PC-9 (cell line): Measurements from ENCODE around the gene PAK4. TPM values are rescaled to one million over a fixed set of nuclear protein-coding genes. Genes with fewer than 3 reads are reported as not detected.

ENCODE experiments used
- BruUV-seq: library from RNA; stranded (reverse); fragments of 400-500 nt; replicated peaks from 2 replicates; lab custom pipeline; 2021; lab: Mats Ljungman, UMichigan
- CTCF ChIA-PET: fragments of 300-600 bp; sonication (Branson Sonifier 250); formaldehyde crosslinking; loops from one replicate; lab custom pipeline; 2022; ENCODE audit warnings: antibody characterized with exemption; lab: Charles Lee
- POLR2A ChIA-PET: fragments of 300-600 bp; sonication (Branson Sonifier 250); formaldehyde crosslinking; loops from one replicate; lab custom pipeline; 2022; ENCODE audit warnings: antibody characterized with exemption; ENCODE audit not compliant: unreplicated experiment; lab: Charles Lee
- DNase-seq, 2 experiments: peaks; one replicate each; pipeline versions ENCODE4 v3.0.0 to v3.0.0-alpha.2; 2015 to 2022; ENCODE audit warnings: mixed read lengths in 1 of 2
- H2AFZ ChIP-seq: fragments of 200-600 bp; sonication (generic); 2 replicates; pipeline ENCODE4 v1.8.1; 2017; ENCODE audit warnings: antibody characterized with exemption
- H3F3A ChIP-seq: fragments of 200-600 bp; sonication (generic); 2 replicates; pipeline ENCODE4 v1.8.1; 2017; ENCODE audit warnings: antibody characterized with exemption, mild to moderate bottlenecking, low read depth; ENCODE audit not compliant: insufficient read depth
- H3K27ac ChIP-seq: fragments of 200-600 bp; sonication (generic); 2 replicates; pipeline ENCODE4 v1.6.1; 2016; ENCODE audit warnings: mixed run types
- H3K27me3 ChIP-seq: fragments of 200-600 bp; sonication (generic); 2 replicates; pipeline ENCODE4 v1.6.1; 2016; ENCODE audit warnings: low read depth, mixed run types; ENCODE audit not compliant: insufficient read depth
- H3K36me3 ChIP-seq: fragments of 200-600 bp; sonication (generic); 2 replicates; pipeline ENCODE4 v1.6.1; 2016; ENCODE audit warnings: low read depth, mixed run types
- H3K4me1 ChIP-seq: fragments of 200-600 bp; sonication (generic); replicated peaks from 2 replicates; pipeline ENCODE4 v1.6.1; 2016; ENCODE audit warnings: mixed run types; ENCODE audit not compliant: insufficient read depth
- H3K4me2 ChIP-seq: fragments of 200-600 bp; sonication (generic); 2 replicates; pipeline ENCODE4 v1.6.1; 2017; ENCODE audit warnings: mixed run types
- H3K4me3 ChIP-seq: fragments of 200-600 bp; sonication (generic); 2 replicates; pipeline ENCODE4 v1.6.1; 2016; ENCODE audit warnings: mixed run types
- H3K79me2 ChIP-seq: fragments of 200-600 bp; sonication (generic); 2 replicates; pipeline ENCODE4 v1.6.1; 2017; ENCODE audit warnings: low read depth, mixed run types
- H3K9me2 ChIP-seq: fragments of 200-600 bp; sonication (generic); 2 replicates; pipeline ENCODE4 v1.8.1; 2017; ENCODE audit warnings: mild to moderate bottlenecking; ENCODE audit not compliant: insufficient read depth
- H3K9me3 ChIP-seq: fragments of 200-600 bp; sonication (generic); 2 replicates; pipeline ENCODE4 v1.8.1; 2016; ENCODE audit warnings: low read depth; ENCODE audit not compliant: insufficient read depth
- H4K20me1 ChIP-seq: fragments of 200-600 bp; sonication (generic); 2 replicates; pipeline ENCODE4 v1.8.1; 2017; ENCODE audit not compliant: insufficient read depth
- EZH2 ChIP-seq: fragments of 200-600 bp; sonication (generic); IDR thresholded peaks from 2 replicates; pipeline ENCODE4 v1.8.0; 2017; ENCODE audit warnings: antibody characterized with exemption, low read depth
- intact Hi-C: fragments of 100-400 bp; cut with micrococcal nuclease; formaldehyde crosslinking; loops from one replicate; pipeline ENCODE4 v1.10.0; 2022; ENCODE audit not compliant: unreplicated experiment
- total RNA-seq: library from RNA; stranded (reverse); gene quantifications from 2 replicates; pipeline ENCODE4 v1.2.3, GENCODE V29; 2021
- TF ChIP-seq, protein P1 (sequence below): fragments of 200-600 bp; sonication (generic); conservative IDR thresholded peaks from 2 replicates; pipeline ENCODE4 v1.6.1; 2017; ENCODE audit warnings: mixed run types, antibody characterized with exemption, mild to moderate bottlenecking, moderate library complexity

The PAK4 gene
- total RNA-seq, 1 experiment from 2014 or later, result 77.8 TPM

- no peak overlapping the region for H2AFZ ChIP-seq
- ChIA-PET POLR2A (no interaction called here), CTCF (no interaction called here)
- H3K4me1 ChIP-seq, result peaks cover 10% of the 10 kb centered on the region
- H4K20me1 ChIP-seq, result no peaks in the 10 kb centered on the region
- no peaks in the 10 kb centered on the region for H3K79me2 ChIP-seq
- H3K9me3 ChIP-seq, result no peaks in the 10 kb centered on the region
- intact Hi-C loops, result no loop called here
- BruUV-seq, result no TSS peak
- H3K4me2 ChIP-seq, result no peak overlapping the region
- H3K4me3 ChIP-seq, result no peak overlapping the region
- no peaks in the 10 kb centered on the region for H3K27me3 ChIP-seq
- no peak for DNase-seq
- H3K9me2 ChIP-seq, result no peaks in the 10 kb centered on the region
- no peaks in the 10 kb centered on the region for H3K36me3 ChIP-seq
- TF ChIP-seq, protein P1, sequence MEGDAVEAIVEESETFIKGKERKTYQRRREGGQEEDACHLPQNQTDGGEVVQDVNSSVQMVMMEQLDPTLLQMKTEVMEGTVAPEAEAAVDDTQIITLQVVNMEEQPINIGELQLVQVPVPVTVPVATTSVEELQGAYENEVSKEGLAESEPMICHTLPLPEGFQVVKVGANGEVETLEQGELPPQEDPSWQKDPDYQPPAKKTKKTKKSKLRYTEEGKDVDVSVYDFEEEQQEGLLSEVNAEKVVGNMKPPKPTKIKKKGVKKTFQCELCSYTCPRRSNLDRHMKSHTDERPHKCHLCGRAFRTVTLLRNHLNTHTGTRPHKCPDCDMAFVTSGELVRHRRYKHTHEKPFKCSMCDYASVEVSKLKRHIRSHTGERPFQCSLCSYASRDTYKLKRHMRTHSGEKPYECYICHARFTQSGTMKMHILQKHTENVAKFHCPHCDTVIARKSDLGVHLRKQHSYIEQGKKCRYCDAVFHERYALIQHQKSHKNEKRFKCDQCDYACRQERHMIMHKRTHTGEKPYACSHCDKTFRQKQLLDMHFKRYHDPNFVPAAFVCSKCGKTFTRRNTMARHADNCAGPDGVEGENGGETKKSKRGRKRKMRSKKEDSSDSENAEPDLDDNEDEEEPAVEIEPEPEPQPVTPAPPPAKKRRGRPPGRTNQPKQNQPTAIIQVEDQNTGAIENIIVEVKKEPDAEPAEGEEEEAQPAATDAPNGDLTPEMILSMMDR, result no peak
- no peak for TF ChIP-seq EZH2
- H3K27ac ChIP-seq, result no peak overlapping the region
- peaks cover 10% of the 10 kb centered on the region; the same call in 1 of the 2 replicates for H3F3A ChIP-seq
Measured at GRCh38 chr19:39202998-39203355, 77.4 kb downstream of the PAK4 start.

GRCh38 chr19:39203372-39204341 lies 78.1 kb downstream of the PAK4 start, which contains the start of gene SYCN:
SYCN (minus strand) TSS chr19:39204263; CDS start chr19:39204254, 9 bp downstream.
- Histone ChIP-seq H3K36me3 (no peaks in the 10 kb centered on the region), H3K4me3 (no peak within 1 kb of the TSS), H3K27me3 (no peaks in the 10 kb centered on the region), H2AFZ (no peak within 1 kb of the TSS), H3K4me2 (no peak within 1 kb of the TSS), H3K9me2 (no peaks in the 10 kb centered on the region), H3K79me2 (no peaks in the 10 kb centered on the region), H3F3A (peaks cover 3% of the 10 kb centered on the region; the same call in 1 of the 2 replicates), H3K9me3 (no peaks in the 10 kb centered on the region), H3K27ac (no peak within 1 kb of the TSS), H3K4me1 (peaks cover 3% of the 10 kb centered on the region), H4K20me1 (no peaks in the 10 kb centered on the region)
- DNase-seq, result no peak
- POLR2A ChIA-PET, result no interaction called here
- intact Hi-C loops, result no loop called here
- no TSS peak for BruUV-seq
- CTCF ChIA-PET, result no interaction called here
- TF ChIP-seq, protein P1, result no peak
- no peak for TF ChIP-seq EZH2

GRCh38 chr19:39205449-39205764 lies 79.8 kb downstream of the PAK4 start:
- no peaks in the 10 kb centered on the region for H3K27me3 ChIP-seq
- no TSS peak for BruUV-seq
- no peaks in the 10 kb centered on the region for H3K9me3 ChIP-seq
- H4K20me1 ChIP-seq, result no peaks in the 10 kb centered on the region
- POLR2A ChIA-PET, result interaction anchor here (0.7 kb wide), 1 partner anchor 588 kb away, joined by 4 read pairs; no protein-coding TSS in a partner anchor
- intact Hi-C loops, result no loop called here
- H3K36me3 ChIP-seq, result no peaks in the 10 kb centered on the region
- H2AFZ ChIP-seq, result no peak overlapping the region
- DNase-seq, result no peak
- H3K79me2 ChIP-seq, result no peaks in the 10 kb centered on the region
- no peak overlapping the region for H3K4me3 ChIP-seq
- no peak overlapping the region for H3K27ac ChIP-seq
- TF ChIP-seq, protein P1, result no peak
- no peaks in the 10 kb centered on the region; the same call in 1 of the 2 replicates for H3F3A ChIP-seq
- CTCF ChIA-PET, result no interaction called here
- H3K9me2 ChIP-seq, result no peaks in the 10 kb centered on the region
- H3K4me1 ChIP-seq, result no peaks in the 10 kb centered on the region
- no peak overlapping the region for H3K4me2 ChIP-seq
